ENCODE results near the gene STON2.

Gene STON2

DNA sequence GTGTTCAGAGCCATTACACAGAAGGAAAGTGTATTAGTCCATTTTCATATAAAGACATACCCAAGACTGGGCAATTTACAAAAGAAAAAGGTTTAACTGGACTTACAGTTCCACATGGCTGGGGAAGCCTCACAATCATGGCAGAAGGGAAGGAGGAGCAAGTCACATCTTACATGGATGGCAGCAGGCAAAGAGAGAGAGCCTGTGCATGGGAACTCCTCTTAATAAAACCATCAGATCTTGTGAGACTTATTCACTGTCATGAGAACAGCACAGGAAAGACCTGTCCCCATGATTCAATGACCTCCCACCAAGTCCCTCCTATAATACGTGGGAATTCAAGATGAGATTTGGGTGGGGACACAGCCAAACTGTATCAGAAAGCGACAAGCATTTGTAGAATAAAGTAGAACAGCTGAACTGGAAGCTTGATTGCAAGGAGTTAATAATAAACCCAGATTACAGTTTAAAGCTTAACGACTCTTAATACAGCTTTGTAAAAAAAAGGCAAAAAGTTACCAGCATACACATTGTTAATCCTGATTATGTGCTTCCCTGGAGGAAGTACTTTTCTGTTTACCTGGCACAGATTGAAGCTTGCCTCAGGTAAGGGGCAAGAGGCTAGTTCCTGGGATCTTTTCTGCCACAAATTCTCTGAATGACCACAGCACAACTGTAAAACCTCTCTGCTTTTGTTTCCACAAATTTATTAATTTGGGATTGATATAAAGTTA lies 18.1 kb upstream of the STON2 start:
- H3K4me3 ChIP-seq (ENCODE audit: low read length) = no peak overlapping the region
- TF ChIP-seq, protein P1, sequence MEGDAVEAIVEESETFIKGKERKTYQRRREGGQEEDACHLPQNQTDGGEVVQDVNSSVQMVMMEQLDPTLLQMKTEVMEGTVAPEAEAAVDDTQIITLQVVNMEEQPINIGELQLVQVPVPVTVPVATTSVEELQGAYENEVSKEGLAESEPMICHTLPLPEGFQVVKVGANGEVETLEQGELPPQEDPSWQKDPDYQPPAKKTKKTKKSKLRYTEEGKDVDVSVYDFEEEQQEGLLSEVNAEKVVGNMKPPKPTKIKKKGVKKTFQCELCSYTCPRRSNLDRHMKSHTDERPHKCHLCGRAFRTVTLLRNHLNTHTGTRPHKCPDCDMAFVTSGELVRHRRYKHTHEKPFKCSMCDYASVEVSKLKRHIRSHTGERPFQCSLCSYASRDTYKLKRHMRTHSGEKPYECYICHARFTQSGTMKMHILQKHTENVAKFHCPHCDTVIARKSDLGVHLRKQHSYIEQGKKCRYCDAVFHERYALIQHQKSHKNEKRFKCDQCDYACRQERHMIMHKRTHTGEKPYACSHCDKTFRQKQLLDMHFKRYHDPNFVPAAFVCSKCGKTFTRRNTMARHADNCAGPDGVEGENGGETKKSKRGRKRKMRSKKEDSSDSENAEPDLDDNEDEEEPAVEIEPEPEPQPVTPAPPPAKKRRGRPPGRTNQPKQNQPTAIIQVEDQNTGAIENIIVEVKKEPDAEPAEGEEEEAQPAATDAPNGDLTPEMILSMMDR (conservative IDR thresholded peaks at IDR 0.05; ENCODE audit: low read length) = no peak
- DNase-seq (ENCODE audit: low read depth) = no peak

DNA sequence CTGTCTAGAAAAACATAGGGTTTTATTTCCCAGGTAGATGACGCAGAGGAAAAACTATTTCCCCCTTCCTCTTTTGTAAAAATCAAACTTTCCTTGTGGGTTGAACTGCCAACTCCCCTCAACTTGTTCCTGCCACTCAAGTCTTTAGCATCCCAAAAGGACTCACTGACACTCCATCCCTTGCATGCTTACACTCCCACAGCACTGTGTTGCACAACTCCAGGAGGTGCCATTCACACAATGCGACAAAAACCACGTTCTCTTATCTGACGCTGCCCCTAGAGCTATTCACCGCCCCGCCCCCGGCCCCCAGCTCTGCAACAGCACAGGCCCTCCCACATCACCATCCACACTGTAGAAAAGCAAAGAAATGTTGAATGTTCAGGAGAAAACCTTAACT lies 16.9 kb upstream of the STON2 start:
- no peak for DNase-seq (ENCODE audit: low read depth)

DNA sequence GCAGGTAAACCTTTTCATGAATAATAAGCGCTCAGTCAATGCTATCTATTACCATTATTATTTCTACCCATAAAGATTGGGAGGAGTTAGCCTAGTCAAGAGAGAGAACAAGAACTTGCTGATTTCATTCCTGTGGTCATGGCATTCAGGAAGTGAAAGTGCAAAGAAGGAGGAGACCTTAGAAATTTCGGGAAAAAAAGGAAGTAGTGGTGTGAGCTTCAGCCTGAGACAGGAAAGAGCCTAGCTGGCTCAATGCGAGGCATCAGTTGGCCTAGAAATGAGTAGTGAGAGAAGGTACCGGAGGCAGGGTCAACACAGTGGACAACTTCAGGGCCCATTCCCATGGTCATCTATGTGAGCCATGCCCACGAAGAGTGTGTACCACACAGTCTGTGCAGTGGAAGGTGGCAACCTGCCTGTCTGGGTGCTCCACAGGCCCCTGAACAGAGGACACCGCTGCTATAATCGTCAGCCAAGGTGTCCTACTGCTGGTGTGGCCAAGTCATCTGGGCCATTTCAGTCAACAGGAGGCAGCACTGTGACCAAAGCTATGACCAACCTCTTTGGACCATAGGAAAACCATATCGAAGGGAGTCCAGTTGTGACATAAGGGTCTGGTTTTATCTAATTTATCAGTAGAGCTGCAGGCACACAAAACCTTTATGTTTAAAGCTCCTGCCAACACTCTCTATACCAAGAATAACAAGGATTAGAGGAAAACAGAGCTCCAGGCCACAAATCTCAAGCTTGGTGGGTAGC lies 16.2 kb upstream of the STON2 start:
- TF ChIP-seq, protein P1 (conservative IDR thresholded peaks at IDR 0.05; ENCODE audit: low read length) = no peak
- H3K4me3 ChIP-seq (ENCODE audit: low read length) = no peak overlapping the region
- DNase-seq (ENCODE audit: low read depth) = no peak

More for the DNA sequence above, 16.9 kb upstream of the STON2 start:
- TF ChIP-seq, protein P1 (conservative IDR thresholded peaks at IDR 0.05; ENCODE audit: low read length) = no peak
- no peak overlapping the region for H3K4me3 ChIP-seq (ENCODE audit: low read length)

DNA sequence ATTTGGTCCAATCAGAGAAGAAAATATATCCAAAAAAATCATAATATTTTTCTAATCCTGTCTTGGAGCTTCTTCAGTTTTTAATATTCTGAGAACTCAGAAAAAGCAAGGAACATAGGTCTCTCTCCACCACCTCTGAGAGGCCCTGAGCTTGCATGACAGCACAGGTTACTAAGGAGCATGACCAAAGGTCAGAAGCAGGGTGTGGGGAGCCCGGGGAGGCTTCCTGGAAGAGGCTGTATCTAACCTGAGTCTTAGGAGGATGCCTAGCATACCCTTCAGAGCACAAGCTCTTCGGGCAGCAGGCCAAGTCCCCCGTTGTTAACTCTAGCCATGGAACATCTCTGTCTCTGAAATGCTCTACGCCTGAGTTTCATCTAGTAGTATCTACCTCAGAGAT lies 15.7 kb upstream of the STON2 start:
- no peak overlapping the region for H3K4me3 ChIP-seq (ENCODE audit: low read length)
- no peak for DNase-seq (ENCODE audit: low read depth)
- TF ChIP-seq, protein P1 (conservative IDR thresholded peaks at IDR 0.05; ENCODE audit: low read length) = no peak

DNA sequence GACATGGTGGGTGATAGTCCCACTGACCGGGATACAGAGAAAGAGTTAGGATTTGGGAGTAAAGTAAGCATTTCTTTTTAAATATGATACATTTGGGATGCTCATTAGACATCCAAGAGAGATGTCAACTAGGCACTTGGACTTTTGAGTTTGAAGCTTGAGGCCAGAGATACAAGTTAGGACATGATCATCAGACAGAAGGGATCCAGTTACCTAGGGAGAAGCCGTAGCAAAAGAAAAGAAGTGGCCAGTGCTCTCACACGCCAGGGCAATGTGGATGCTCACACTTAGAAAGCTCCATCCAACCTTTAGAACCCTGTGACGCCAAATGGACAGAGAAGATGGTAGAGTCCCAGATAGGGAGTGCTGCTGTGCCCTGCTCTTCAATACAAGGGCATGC lies 14.0 kb upstream of the STON2 start:
- DNase-seq (ENCODE audit: low read depth) = no peak
- TF ChIP-seq, protein P1 (conservative IDR thresholded peaks at IDR 0.05; ENCODE audit: low read length) = no peak
- H3K4me3 ChIP-seq (ENCODE audit: low read length) = no peak overlapping the region

DNA sequence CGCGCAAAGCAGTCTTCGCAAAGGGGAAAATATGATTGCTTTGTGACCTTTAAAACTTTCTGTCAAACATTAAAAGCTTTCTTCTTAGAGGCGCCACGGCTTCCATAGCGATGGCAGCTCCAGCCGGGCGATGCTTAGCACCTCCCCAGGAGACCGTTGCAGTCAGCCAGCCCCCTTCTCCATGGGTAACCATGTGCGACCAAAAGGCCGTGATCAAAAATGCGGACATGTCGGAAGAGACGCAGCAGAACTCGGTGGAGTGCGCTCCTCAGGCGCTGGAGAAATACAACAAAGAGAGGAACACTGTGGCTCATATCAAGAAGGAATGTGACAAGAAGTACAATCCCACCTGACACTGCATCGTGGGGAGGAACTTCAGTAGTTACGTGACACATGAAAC lies 12.7 kb upstream of the STON2 start:
- TF ChIP-seq, protein P1 (conservative IDR thresholded peaks at IDR 0.05; ENCODE audit: low read length) = no peak
- no peak overlapping the region for H3K4me3 ChIP-seq (ENCODE audit: low read length)
- DNase-seq (ENCODE audit: low read depth) = no peak

DNA sequence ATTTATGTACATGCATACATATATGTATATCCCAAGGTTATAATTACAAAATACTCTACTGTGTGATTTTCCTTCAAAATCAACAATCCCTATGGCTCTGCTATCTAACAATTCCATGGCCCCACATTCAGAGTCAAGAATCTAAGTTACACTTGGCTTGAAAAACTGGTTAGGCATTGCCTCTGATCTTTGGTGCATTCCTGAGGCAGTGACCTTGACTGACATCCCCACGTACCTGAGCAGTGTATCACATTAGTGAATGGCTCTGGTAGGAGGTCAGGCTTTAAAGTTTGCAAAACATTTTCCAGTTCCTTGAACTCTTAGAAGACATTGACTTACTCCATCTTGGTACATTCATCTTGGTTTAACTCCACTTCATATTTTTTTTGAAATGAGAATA lies 8.5 kb upstream of the STON2 start:
- TF ChIP-seq, protein P1 (conservative IDR thresholded peaks at IDR 0.05; ENCODE audit: low read length) = no peak
- H3K4me3 ChIP-seq (ENCODE audit: low read length) = no peak overlapping the region
- DNase-seq (ENCODE audit: low read depth) = no peak
